HG02943 (cell line): Measurements from ENCODE around the gene SPATC1L.

Experiments
- ATAC-seq: cut with Tn5 transposase; IDR thresholded peaks from one replicate; pipeline ENCODE4 v1.9.1; 2021; ENCODE audit warnings: mild to moderate bottlenecking, low read depth, moderate library complexity; ENCODE audit not compliant: unreplicated experiment

SPATC1L gene

DNA sequence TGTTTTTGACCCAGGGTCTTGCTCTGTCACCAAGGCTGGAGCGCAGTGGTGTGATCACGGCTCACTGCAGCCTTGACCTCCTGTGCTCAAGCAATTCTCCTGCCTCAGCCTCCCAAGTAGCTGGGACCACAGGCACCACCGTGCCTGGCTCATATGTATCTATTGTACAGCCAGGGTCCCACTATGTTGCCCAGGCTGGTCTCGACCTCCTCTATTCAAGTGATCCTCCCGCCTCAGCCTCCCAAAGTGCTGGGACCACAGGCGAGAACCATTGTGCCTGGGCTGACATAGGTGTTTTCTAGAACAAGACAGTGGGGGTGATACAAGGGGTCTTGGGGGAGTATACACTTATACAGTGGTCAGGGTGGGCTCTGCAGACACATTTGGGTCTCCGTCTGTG, 46.4 kb downstream of the SPATC1L start:
- ATAC-seq, result no peak

DNA sequence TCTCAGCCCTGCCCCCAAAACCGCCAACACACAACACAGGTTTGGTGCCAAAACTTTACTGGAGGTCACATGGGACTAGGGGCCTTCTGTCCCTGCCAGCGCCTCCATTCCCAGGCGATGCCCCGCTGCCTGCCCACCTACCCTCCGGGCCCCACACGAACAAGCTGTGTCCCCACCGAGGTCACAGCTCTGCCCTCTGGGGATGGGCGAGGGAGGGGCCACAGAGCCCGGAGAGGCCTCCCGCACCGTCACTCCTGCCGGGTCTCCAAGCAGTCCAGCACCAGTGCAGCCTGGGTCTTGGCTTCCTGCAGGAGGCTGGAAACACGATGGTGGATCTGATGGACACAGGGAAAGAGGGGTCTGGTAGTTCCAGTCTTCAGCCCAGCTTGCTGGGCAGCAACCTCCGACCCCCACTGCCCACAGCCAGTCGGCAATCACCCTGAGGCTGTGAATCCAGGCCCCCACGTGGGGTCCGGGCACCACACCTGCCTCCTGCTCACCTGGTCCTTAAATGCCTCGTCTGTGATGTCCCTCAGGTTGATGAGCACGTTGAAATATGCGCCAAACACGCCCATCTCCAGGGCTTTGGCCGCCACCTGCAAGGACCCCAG, 47.4 kb downstream of the SPATC1L start:
- no peak for ATAC-seq

- no peak for ATAC-seq
Measured at GRCh38 chr21:46135782-46136395, 48.4 kb downstream of the SPATC1L start.

DNA sequence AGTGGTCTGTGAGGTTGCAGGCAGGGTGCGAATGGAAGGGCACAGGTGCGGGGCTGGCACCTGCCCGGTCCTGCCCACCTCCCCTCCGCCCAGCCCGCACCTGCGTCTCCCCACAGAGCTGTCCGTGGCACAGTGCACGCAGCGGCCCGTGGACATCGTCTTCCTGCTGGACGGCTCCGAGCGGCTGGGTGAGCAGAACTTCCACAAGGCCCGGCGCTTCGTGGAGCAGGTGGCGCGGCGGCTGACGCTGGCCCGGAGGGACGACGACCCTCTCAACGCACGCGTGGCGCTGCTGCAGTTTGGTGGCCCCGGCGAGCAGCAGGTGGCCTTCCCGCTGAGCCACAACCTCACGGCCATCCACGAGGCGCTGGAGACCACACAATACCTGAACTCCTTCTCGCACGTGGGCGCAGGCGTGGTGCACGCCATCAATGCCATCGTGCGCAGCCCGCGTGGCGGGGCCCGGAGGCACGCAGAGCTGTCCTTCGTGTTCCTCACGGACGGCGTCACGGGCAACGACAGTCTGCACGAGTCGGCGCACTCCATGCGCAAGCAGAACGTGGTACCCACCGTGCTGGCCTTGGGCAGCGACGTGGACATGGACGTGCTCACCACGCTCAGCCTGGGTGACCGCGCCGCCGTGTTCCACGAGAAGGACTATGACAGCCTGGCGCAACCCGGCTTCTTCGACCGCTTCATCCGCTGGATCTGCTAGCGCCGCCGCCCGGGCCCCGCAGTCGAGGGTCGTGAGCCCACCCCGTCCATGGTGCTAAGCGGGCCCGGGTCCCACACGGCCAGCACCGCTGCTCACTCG, 52.2 kb downstream of the SPATC1L start:
- no peak for ATAC-seq

GRCh38 chr21:46131588-46131837, 52.7 kb downstream of the SPATC1L start:
- no peak for ATAC-seq

DNA sequence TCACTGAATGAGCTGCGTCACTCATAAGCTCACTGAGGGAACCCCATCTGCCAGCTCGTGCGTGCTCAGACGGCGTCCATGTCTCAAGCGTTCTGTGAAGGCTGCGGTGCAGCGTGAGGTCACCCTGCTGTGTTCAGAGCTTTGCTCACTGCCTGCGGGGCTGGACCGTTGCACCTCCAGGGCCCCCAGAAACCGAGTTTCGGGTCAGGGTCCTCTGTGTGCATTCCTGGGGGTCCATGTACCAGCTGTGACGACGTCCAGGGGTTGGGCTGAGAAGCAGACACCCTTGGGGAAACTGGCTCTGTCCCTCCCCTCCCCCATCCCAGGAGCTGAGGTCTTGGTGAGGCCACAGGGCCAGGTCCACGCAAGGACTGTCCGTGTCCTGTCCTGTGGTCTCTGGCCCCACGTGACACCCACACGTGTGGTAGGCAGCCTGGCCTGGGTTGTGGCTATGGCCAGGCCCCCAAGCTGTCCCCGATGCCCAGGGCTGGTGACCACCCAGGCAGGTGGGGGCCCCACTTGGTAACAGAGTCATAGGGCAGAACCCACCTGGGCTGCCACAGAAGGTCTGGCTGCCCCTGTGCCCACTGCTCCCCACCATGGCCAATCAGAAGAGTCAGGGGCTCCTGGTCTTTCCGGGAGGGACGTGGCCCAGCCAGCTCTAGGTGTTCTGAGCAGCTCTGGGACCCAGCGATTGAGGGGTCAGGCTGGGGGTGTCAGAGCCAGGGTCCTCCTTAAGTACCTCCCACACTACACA, 53.2 kb downstream of the SPATC1L start:
- no peak for ATAC-seq

- no peak for ATAC-seq
Measured at GRCh38 chr21:46129846-46130651, 54.2 kb downstream of the SPATC1L start.

- ATAC-seq, result no peak
Measured at GRCh38 chr21:46128933-46129571, 55.2 kb downstream of the SPATC1L start.

GRCh38 chr21:46128106-46128932, 55.9 kb downstream of the SPATC1L start:
- ATAC-seq, result no peak

DNA sequence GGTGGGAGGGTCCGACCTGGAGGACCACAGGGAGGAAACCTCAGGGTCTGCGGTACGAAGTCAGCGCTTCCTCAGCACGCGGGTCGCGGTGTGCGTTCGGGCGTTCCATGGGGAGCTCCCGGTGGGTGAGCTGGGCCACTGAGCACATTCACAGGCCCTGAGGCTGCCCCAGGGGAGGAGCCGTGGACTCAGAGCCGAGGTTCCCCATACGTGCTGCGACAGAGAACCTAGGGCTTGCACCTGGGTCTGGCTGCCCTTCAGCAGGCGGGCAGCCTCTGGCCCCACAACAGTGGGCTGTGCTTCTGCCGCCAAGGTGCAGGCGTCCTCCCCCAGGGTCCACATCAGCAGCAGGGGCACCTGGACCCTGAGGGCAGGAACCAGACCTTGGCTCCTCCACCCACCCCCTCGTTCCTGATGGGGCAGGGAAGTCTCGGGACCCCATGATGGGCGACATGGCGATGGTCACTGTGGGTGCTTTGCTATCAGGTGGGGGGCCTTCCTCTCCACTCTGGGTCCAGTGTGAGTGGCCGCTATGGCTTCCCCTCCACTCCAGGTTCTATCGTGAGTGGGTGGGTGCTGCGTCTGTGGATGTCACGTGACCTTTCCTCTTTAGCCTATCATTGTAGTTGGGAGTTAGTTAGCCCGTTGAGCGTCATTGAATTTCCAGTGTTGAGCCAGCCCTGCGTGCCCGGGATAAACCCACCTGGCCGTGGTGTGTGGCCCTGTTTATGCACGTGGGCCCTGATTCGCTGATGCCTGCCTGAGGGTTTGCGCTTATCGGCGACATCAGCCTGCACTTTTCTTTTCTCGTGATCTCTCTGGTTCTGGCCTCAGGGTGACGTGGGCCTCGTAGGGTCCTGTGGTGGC, 56.8 kb downstream of the SPATC1L start:
- ATAC-seq, result no peak

GRCh38 chr21:46126309-46127238, 57.7 kb downstream of the SPATC1L start:
- no peak for ATAC-seq

- ATAC-seq, result no peak
Measured at GRCh38 chr21:46125846-46126301, 58.4 kb downstream of the SPATC1L start.

DNA sequence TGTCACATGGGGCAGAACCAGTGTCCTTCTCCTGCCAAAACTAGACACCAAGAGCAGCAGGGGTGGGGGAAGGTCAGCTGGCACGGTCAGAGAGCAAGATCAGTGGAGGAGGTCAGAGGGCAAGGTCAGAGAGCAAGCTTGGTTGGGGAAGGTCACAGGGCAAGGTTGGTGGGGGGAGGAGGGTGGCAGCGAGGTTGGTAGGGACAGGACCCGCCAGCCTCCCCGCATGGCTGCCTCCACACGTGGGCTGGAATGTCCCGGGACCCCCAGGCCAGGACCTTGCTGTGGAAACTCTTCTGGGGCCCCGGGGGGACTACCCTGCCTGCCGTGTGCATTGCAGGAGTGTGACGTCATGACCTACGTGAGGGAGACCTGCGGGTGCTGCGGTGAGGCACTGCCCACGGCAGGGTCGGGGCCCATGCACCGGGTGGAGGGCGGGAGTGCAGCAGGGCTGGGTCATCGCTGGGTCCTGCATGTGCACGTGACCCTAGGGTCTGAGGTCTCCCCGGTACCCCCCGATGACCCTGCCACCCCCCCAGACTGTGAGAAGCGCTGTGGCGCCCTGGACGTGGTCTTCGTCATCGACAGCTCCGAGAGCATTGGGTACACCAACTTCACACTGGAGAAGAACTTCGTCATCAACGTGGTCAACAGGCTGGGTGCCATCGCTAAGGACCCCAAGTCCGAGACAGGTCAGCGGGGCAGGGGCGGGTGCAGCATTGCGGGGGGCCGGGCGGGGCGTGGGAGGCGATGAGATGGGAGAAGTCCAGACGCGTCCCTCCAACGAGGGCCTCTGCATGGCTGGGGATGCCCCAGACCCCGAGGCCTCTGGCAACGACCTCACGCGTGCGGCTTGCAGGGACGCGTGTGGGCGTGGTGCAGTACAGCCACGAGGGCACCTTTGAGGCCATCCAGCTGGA, 59.1 kb downstream of the SPATC1L start:
- ATAC-seq, result no peak

- no peak for ATAC-seq
Measured at GRCh38 chr21:46124083-46124925, 60.0 kb downstream of the SPATC1L start.
